Activated CD8-positive, alpha-beta T cell treated with anti-CD3 and anti-CD28 coated beads for 36 hours (primary cell): Measurements from ENCODE around the gene DNAAF1. TPM values are rescaled to one million over a fixed set of nuclear protein-coding genes. Genes with fewer than 3 reads are reported as not detected.
A peak's percentile ranks its signal among the peaks of the same experiment; 100 is the strongest.

Experiments used
- ATAC-seq: fragments of 200-7000 bp; cut with Tn5 transposase; one replicate; pipeline ENCODE4 v1.10.0; 2021; ENCODE audit warnings: mild to moderate bottlenecking, moderate library complexity
- CTCF ChIA-PET: fragments of 350-600 bp; sonication (Branson Sonifier 250); formaldehyde crosslinking; loops from one replicate; lab custom pipeline; 2021; ENCODE audit warnings: antibody characterized with exemption; lab: Charles Lee
- POLR2A ChIA-PET: fragments of 350-600 bp; sonication (Branson Sonifier 250); formaldehyde crosslinking; loops from one replicate; lab custom pipeline; 2021; ENCODE audit warnings: antibody characterized with exemption; lab: Charles Lee
- DNase-seq: peaks from one replicate; pipeline ENCODE4 v3.0.0-alpha.2; 2020
- H3K27ac Mint-ChIP-seq: one replicate; pipeline ENCODE4 v1.8.0; 2021; ENCODE audit warnings: mild to moderate bottlenecking, mixed read lengths
- H3K27me3 Mint-ChIP-seq: one replicate; pipeline ENCODE4 v1.8.0; 2021; ENCODE audit warnings: mixed read lengths
- H3K36me3 Mint-ChIP-seq: one replicate; pipeline ENCODE4 v1.8.0; 2021; ENCODE audit warnings: low read depth, mixed read lengths
- H3K4me1 Mint-ChIP-seq: one replicate; pipeline ENCODE4 v1.8.0; 2021; ENCODE audit warnings: low read depth, mixed read lengths
- H3K4me3 Mint-ChIP-seq: one replicate; pipeline ENCODE4 v1.8.0; 2021; ENCODE audit warnings: mild to moderate bottlenecking, moderate library complexity, mixed read lengths
- H3K9me3 Mint-ChIP-seq: one replicate; pipeline ENCODE4 v1.8.0; 2021; ENCODE audit warnings: mixed read lengths
- CTCF ChIP-seq: fragments of 200-600 bp; IDR thresholded peaks from one replicate; pipeline ENCODE4 v1.8.0; 2022; ENCODE audit warnings: antibody characterized with exemption, mild to moderate bottlenecking
- intact Hi-C: fragments of 100-400 bp; cut with micrococcal nuclease; formaldehyde crosslinking; loops from one replicate; pipeline ENCODE4 v1.10.0; 2022
- total RNA-seq, 2 experiments: library from RNA; stranded (reverse); gene quantifications; one replicate each; pipeline ENCODE4 v1.2.3, GENCODE V29; 2021

DNAAF1 gene
- total RNA-seq, 2 experiments from 2014 or later, result not detected

GRCh38 chr16:84194018-84194417, 48.9 kb downstream of the DNAAF1 start:
- ATAC-seq, result peak; percentile 28
- H3K4me1 Mint-ChIP-seq, result peaks cover 16% of the 10 kb centered on the region
- H3K4me3 Mint-ChIP-seq, result peak overlapping the region; percentile 61
- H3K36me3 Mint-ChIP-seq, result no peaks in the 10 kb centered on the region
- peak overlapping the region; percentile 73 for H3K27ac Mint-ChIP-seq
- POLR2A ChIA-PET, result interaction anchor here (1.1 to 1.7 kb wide), 2 partner anchors 77 to 309 kb away, joined by 3 to 4 read pairs; partner anchors contain the start of gene MBTPS1
- no peaks in the 10 kb centered on the region for H3K9me3 Mint-ChIP-seq
- TF ChIP-seq CTCF, result no peak
- intact Hi-C loops, result no loop called here
- peak; percentile 24 for DNase-seq
- no peaks in the 10 kb centered on the region for H3K27me3 Mint-ChIP-seq
- CTCF ChIA-PET, result no interaction called here

- no peaks in the 10 kb centered on the region for H3K36me3 Mint-ChIP-seq
- ChIA-PET CTCF (interaction anchor here (1.1 kb wide), 1 partner anchor 132 kb away, joined by 3 read pairs; no protein-coding TSS in a partner anchor), POLR2A (interaction anchor here (1.7 kb wide), 1 partner anchor 78 kb away, joined by 4 read pairs; the partner anchor contains the start of gene MBTPS1)
- no peaks in the 10 kb centered on the region for H3K27me3 Mint-ChIP-seq
- DNase-seq (peak; percentile 77), ATAC-seq (peak; percentile 81)
- TF ChIP-seq CTCF, result no peak
- no peaks in the 10 kb centered on the region for H3K9me3 Mint-ChIP-seq
- intact Hi-C loops, result no loop called here
- H3K4me1 Mint-ChIP-seq, result peaks cover 16% of the 10 kb centered on the region
- peak overlapping the region; percentile 73 for H3K27ac Mint-ChIP-seq
- H3K4me3 Mint-ChIP-seq, result peak overlapping the region; percentile 61
Observed at GRCh38 chr16:84194470-84195200, 49.5 kb downstream of the DNAAF1 start.

- ChIA-PET POLR2A (interaction anchor here (1.7 kb wide), 1 partner anchor 79 kb away, joined by 4 read pairs; the partner anchor contains the start of gene MBTPS1), CTCF (interaction anchor here (1.1 kb wide), 1 partner anchor 132 kb away, joined by 3 read pairs; no protein-coding TSS in a partner anchor)
- Mint-ChIP-seq H3K9me3 (no peaks in the 10 kb centered on the region), H3K36me3 (no peaks in the 10 kb centered on the region), H3K27ac (no peak overlapping the region), H3K4me3 (no peak overlapping the region), H3K27me3 (no peaks in the 10 kb centered on the region), H3K4me1 (peaks cover 16% of the 10 kb centered on the region)
- TF ChIP-seq CTCF, result no peak
- no peak for ATAC-seq
- intact Hi-C loops, result no loop called here
- no peak for DNase-seq
Observed at GRCh38 chr16:84195201-84196093, 50.3 kb downstream of the DNAAF1 start.

GRCh38 chr16:84196101-84196500, 51.0 kb downstream of the DNAAF1 start:
- H3K36me3 Mint-ChIP-seq, result no peaks in the 10 kb centered on the region

More at GRCh38 chr16:84196101-84196500, 51.0 kb downstream of the DNAAF1 start:
- Mint-ChIP-seq H3K4me3 (no peak overlapping the region), H3K27me3 (no peaks in the 10 kb centered on the region), H3K9me3 (no peaks in the 10 kb centered on the region), H3K4me1 (peaks cover 16% of the 10 kb centered on the region), H3K27ac (no peak overlapping the region)
- ChIA-PET POLR2A (no interaction called here), CTCF (no interaction called here)
- no peak for TF ChIP-seq CTCF
- DNase-seq, result no peak
- ATAC-seq, result no peak
- intact Hi-C loops, result no loop called here
